ENCODE measurements around the gene ABHD6. TPM values are rescaled to one million over a fixed set of nuclear protein-coding genes. Genes with fewer than 3 reads are reported as not detected.

The ABHD6 gene
- total and polyA plus RNA-seq, 9 of the 15 experiments (the other 6 are each of a cell fraction or from before 2014, with no cell fraction given) = 0.53 to 3.6 (median 2.5) TPM

DNA sequence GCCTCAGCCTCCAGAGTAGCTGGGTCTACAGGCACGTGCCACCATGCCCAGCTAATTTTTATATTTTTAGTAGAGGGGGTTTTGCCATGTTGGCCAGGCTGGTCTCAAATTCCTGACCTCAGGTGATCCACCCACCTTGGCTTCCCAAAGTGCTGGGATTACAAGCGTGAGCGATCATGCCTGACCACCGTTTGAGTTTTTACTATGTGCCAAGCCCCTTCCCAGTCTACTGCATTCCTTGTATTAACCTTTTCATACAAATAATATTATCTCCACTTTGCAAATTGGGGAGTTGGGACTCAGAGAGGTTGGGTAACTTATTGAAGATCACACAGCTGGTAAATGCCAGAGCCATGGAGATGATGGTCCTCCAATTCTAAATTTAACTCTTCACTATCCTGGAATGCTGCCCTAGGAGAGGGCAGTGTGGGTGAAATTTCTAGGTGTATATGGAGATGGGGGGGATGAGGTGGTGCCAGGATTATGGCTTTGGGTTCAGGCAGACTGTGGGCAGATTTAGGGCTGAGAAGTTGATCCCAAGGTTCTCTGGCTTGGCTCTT lies 94.1 kb downstream of the ABHD6 start (continued):
- TF ChIP-seq, protein P1, sequence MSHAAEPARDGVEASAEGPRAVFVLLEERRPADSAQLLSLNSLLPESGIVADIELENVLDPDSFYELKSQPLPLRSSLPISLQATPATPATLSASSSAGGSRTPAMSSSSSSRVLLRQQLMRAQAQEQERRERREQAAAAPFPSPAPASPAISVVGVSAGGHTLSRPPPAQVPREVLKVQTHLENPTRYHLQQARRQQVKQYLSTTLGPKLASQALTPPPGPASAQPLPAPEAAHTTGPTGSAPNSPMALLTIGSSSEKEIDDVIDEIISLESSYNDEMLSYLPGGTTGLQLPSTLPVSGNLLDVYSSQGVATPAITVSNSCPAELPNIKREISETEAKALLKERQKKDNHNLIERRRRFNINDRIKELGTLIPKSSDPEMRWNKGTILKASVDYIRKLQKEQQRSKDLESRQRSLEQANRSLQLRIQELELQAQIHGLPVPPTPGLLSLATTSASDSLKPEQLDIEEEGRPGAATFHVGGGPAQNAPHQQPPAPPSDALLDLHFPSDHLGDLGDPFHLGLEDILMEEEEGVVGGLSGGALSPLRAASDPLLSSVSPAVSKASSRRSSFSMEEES (CRISPR knock-in tag; IDR thresholded peaks at IDR 0.05) = no peak
- no peak for TF ChIP-seq PCBP2 (IDR thresholded peaks at IDR 0.05; ENCODE audit: low read depth, low read length, poor library complexity, severe bottlenecking)
- TF ChIP-seq ZEB2 (IDR thresholded peaks at IDR 0.05) = no peak
- TF ChIP-seq KDM1A (IDR thresholded peaks at IDR 0.05) = peak; percentile 63 to 66
- peak; percentile 32 for TF ChIP-seq ZFP36 (IDR thresholded peaks at IDR 0.05; ENCODE audit: low read depth, low read length, partially characterized antibody)
- no peak for TF ChIP-seq FOXJ2 (tag; IDR thresholded peaks at IDR 0.05)
- TF ChIP-seq, protein P2, sequence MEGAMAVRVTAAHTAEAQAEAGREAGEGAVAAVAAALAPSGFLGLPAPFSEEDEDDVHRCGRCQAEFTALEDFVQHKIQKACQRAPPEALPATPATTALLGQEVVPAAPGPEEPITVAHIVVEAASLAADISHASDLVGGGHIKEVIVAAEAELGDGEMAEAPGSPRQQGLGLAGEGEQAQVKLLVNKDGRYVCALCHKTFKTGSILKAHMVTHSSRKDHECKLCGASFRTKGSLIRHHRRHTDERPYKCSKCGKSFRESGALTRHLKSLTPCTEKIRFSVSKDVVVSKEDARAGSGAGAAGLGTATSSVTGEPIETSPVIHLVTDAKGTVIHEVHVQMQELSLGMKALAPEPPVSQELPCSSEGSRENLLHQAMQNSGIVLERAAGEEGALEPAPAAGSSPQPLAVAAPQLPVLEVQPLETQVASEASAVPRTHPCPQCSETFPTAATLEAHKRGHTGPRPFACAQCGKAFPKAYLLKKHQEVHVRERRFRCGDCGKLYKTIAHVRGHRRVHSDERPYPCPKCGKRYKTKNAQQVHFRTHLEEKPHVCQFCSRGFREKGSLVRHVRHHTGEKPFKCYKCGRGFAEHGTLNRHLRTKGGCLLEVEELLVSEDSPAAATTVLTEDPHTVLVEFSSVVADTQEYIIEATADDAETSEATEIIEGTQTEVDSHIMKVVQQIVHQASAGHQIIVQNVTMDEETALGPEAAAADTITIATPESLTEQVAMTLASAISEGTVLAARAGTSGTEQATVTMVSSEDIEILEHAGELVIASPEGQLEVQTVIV (CRISPR knock-in tag; IDR thresholded peaks at IDR 0.05; ENCODE audit: borderline replicate concordance) = no peak
- no peak for TF ChIP-seq CEBPZ (IDR thresholded peaks at IDR 0.05; ENCODE audit: borderline replicate concordance, low read depth, low read length)
- no peak for TF ChIP-seq SETDB1 (IDR thresholded peaks at IDR 0.05; ENCODE audit: low read length)
- TF ChIP-seq RFX7 (CRISPR knock-in tag; IDR thresholded peaks at IDR 0.05) = no peak
- no peak for TF ChIP-seq ARID2 (IDR thresholded peaks at IDR 0.05)
- TF ChIP-seq ZSCAN29 (IDR thresholded peaks at IDR 0.05) = no peak
- TF ChIP-seq, protein P3, sequence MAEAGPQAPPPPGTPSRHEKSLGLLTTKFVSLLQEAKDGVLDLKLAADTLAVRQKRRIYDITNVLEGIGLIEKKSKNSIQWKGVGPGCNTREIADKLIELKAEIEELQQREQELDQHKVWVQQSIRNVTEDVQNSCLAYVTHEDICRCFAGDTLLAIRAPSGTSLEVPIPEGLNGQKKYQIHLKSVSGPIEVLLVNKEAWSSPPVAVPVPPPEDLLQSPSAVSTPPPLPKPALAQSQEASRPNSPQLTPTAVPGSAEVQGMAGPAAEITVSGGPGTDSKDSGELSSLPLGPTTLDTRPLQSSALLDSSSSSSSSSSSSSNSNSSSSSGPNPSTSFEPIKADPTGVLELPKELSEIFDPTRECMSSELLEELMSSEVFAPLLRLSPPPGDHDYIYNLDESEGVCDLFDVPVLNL (CRISPR knock-in tag; IDR thresholded peaks at IDR 0.05; ENCODE audit: low read depth) = no peak
- TF ChIP-seq BRD4 (IDR thresholded peaks at IDR 0.05) = no peak
- TF ChIP-seq TAF9B (IDR thresholded peaks at IDR 0.05; ENCODE audit: partially characterized antibody) = no peak
- TF ChIP-seq ZNF445 (CRISPR knock-in tag; IDR thresholded peaks at IDR 0.05; ENCODE audit: low read depth) = no peak
- TF ChIP-seq PHF8 (IDR thresholded peaks at IDR 0.05; ENCODE audit: borderline replicate concordance, low read length) = no peak
- no peak for TF ChIP-seq XRCC5 (IDR thresholded peaks at IDR 0.05; ENCODE audit: low read depth, low read length)
- no peak for TF ChIP-seq POLR2B (IDR thresholded peaks at IDR 0.05; ENCODE audit: low read depth, partially characterized antibody)
- no peak for TF ChIP-seq POLR2A (conservative IDR thresholded peaks at IDR 0.05)
- peak; percentile 74 for TF ChIP-seq RBM25 (IDR thresholded peaks at IDR 0.05; ENCODE audit: low read depth, low read length, severe bottlenecking)
- no peak for TF ChIP-seq ZNF778 (CRISPR knock-in tag; IDR thresholded peaks at IDR 0.05)
- TF ChIP-seq BCOR (IDR thresholded peaks at IDR 0.05) = peak; percentile 74; the same call in 1 of the 2 replicates

Data from K562 (cell line).